HL-60 (cell line): Measurements from ENCODE around the gene TAL1.

Experiments
- DNase-seq, 2 experiments: peaks; one replicate each; pipeline ENCODE4 v3.0.0-alpha.2; 2010 to 2020; ENCODE audit warnings: low read depth in 1 of 2, low spot score in 1 of 2
- H3K27ac ChIP-seq: fragments of 250-450 bp; sonication (Bioruptor Pico); replicated peaks from 2 replicates; pipeline ENCODE4 v1.5.1; 2020; ENCODE audit warnings: mild to moderate bottlenecking, moderate library complexity
- H3K27me3 ChIP-seq: fragments of 250-450 bp; sonication (Bioruptor Pico); 2 replicates; pipeline ENCODE4 v1.5.1; 2021; ENCODE audit warnings: mild to moderate bottlenecking, moderate library complexity; ENCODE audit not compliant: insufficient read depth, poor library complexity, severe bottlenecking
- H3K4me3 ChIP-seq: replicated peaks from 2 replicates; pipeline ENCODE4 v1.5.1; 2011; ENCODE audit warnings: mild to moderate bottlenecking, control low read depth, low read length; ENCODE audit not compliant: insufficient read depth
- GABPA ChIP-seq: IDR thresholded peaks from 2 replicates; pipeline ENCODE4 v1.6.1; 2012; ENCODE audit warnings: low read depth
- POLR2AphosphoS5 ChIP-seq: IDR thresholded peaks from 2 replicates; pipeline ENCODE4 v1.6.1; 2012; ENCODE audit warnings: low read depth
- SPI1 ChIP-seq: IDR thresholded peaks from 2 replicates; pipeline ENCODE4 v1.6.1; 2012; ENCODE audit warnings: low read depth, mild to moderate bottlenecking, borderline replicate concordance
- TF ChIP-seq, protein P1 (sequence below): IDR thresholded peaks from one replicate; pipeline ENCODE4 v1.5.1; 2011; ENCODE audit warnings: low read length, control low read depth, inconsistent platforms; ENCODE audit not compliant: insufficient read depth
- TF ChIP-seq, protein P2 (sequence below): IDR thresholded peaks from 2 replicates; pipeline ENCODE4 v1.6.1; 2012; ENCODE audit warnings: low read depth; ENCODE audit not compliant: insufficient replicate concordance

Gene TAL1

DNA sequence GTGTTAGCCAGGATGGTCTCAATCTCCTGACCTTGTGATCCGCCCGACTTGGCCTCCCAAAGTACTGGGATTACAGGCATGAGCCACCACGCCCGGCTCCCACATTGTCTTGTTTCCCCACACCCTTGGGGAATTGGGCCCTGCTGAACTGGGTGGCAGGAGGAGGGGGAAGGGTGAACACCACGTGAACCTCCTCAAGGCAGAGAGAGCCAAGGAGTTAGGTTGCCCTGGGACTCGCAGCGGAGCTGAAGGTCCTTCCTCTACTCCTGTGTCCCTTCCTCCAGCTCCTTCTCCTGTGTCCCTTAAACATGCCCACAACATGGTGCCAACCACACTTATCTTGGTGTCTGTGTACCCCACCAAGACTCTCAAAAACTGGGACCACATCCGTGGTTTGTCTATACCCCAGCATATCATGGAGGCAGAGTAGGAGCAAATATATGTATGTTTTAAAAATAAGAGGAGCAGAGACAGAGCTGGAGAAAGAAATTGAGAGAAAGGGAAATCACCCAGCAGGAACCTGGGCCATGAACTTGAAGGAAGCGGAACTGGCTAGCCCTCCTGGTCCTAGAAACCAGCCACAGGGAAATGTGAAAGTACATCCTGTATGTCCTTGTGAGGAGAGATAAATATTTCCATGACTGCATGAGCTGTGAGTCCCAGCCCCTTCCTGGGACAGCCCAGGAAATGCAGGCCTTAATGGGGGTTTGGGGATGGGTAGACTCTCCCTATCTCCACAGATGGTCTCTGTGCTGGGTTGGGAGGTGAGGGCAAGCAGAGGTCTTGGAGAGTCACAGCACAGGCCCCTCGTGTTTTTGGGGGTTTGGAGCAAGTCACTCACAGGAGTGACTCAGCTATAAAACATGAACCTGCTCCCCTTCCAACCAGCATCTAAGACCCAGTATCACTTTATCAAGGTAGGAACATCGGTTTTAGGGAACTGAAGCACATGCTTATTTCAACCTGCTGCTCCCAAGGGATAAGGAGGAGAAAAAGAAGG, 9.4 kb upstream of the TAL1 start:
- no peak for DNase-seq
- Histone ChIP-seq H3K27me3 (peaks cover 5% of the 10 kb centered on the region), H3K27ac (no peak overlapping the region), H3K4me3 (no peak overlapping the region)
- TF ChIP-seq, protein P1, sequence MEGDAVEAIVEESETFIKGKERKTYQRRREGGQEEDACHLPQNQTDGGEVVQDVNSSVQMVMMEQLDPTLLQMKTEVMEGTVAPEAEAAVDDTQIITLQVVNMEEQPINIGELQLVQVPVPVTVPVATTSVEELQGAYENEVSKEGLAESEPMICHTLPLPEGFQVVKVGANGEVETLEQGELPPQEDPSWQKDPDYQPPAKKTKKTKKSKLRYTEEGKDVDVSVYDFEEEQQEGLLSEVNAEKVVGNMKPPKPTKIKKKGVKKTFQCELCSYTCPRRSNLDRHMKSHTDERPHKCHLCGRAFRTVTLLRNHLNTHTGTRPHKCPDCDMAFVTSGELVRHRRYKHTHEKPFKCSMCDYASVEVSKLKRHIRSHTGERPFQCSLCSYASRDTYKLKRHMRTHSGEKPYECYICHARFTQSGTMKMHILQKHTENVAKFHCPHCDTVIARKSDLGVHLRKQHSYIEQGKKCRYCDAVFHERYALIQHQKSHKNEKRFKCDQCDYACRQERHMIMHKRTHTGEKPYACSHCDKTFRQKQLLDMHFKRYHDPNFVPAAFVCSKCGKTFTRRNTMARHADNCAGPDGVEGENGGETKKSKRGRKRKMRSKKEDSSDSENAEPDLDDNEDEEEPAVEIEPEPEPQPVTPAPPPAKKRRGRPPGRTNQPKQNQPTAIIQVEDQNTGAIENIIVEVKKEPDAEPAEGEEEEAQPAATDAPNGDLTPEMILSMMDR, result no peak
- no peak for TF ChIP-seq POLR2AphosphoS5
- TF ChIP-seq GABPA, result no peak

DNA sequence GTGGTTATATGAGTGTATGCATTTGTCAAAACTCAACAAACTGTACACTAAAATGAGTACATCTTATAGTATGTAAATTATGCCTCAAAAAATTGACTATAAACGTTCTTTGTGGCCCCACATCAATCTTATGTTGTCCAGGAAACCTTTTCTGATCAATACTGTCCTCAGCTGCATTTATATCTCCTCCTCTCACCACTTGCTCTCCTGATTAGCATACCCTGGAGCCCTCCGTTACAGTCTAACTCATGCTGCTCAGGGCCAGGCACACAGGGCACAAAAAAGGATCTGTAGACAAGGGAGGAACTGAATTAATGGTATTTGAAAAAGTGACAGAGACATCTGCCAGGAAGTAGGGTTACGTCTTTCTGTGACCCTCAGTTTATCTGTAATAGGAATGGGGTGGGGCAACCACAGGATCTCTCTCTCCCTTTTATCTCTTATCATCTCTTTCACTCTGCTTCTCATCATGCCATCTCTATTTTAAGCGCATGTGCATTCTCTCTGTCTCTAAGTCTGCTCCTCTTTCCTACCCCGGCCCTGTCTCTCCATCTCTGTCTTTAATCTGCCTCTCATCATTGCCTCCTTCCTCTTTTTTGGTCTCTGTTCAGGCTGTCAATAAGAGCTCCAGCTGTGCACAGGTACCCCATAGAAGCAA, 7.0 kb upstream of the TAL1 start:
- H3K27me3 ChIP-seq, result peaks cover 11% of the 10 kb centered on the region
- H3K4me3 ChIP-seq, result no peak overlapping the region
- no peak for DNase-seq
- no peak overlapping the region for H3K27ac ChIP-seq
- no peak for TF ChIP-seq SPI1
- TF ChIP-seq POLR2AphosphoS5, result no peak
- TF ChIP-seq, protein P1, result no peak
- TF ChIP-seq GABPA, result no peak
- TF ChIP-seq, protein P2, sequence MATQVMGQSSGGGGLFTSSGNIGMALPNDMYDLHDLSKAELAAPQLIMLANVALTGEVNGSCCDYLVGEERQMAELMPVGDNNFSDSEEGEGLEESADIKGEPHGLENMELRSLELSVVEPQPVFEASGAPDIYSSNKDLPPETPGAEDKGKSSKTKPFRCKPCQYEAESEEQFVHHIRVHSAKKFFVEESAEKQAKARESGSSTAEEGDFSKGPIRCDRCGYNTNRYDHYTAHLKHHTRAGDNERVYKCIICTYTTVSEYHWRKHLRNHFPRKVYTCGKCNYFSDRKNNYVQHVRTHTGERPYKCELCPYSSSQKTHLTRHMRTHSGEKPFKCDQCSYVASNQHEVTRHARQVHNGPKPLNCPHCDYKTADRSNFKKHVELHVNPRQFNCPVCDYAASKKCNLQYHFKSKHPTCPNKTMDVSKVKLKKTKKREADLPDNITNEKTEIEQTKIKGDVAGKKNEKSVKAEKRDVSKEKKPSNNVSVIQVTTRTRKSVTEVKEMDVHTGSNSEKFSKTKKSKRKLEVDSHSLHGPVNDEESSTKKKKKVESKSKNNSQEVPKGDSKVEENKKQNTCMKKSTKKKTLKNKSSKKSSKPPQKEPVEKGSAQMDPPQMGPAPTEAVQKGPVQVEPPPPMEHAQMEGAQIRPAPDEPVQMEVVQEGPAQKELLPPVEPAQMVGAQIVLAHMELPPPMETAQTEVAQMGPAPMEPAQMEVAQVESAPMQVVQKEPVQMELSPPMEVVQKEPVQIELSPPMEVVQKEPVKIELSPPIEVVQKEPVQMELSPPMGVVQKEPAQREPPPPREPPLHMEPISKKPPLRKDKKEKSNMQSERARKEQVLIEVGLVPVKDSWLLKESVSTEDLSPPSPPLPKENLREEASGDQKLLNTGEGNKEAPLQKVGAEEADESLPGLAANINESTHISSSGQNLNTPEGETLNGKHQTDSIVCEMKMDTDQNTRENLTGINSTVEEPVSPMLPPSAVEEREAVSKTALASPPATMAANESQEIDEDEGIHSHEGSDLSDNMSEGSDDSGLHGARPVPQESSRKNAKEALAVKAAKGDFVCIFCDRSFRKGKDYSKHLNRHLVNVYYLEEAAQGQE, result no peak

DNA sequence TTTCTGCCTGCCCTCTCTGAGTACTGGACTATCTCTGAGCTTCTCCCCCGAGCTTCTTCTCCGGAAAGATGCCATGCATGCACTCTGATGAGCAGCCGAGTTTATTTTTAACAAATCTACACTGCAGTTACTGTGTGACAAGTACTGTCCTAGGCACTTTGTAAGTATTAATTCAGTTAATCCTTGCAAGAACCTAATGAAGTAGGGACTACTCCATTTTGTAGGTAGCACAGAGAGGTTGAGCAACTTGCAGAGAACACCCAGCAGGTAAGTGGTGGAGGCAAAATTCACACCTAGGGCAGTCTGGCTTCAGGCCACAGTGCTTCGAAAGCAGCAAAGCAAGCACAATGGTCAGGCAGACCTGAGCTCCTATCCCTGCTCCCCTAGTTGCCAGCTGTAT, 3.8 kb upstream of the TAL1 start:
- no peak overlapping the region for H3K27ac ChIP-seq
- H3K27me3 ChIP-seq, result peaks cover 40% of the 10 kb centered on the region

More for the DNA sequence above, 3.8 kb upstream of the TAL1 start:
- DNase-seq, result no peak
- TF ChIP-seq GABPA (no peak), POLR2AphosphoS5 (no peak), SPI1 (no peak)
- TF ChIP-seq, protein P2, result no peak
- TF ChIP-seq, protein P1, result no peak
- H3K4me3 ChIP-seq, result no peak overlapping the region
